ENCODE measurements around the gene SORCS1.

DNA sequence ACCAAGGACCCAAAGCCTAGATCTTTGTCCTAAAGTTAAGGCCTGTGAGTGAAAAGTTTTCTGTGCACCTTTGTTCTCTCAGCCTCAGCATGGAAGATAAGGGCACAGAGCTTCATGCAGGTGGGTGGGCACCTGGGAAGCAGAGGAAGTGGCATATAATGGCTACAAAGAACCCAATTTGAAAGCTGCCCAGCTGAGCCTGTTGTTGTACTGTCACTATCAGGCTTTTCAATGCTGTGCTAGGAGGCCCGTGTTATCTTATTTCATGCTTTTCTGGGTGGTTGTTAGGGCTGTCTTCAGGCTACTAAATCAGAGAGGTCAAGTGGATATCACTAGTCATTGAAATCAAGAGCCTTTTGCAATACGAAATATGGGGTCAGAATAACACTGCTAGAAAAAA is 443.8 kb downstream of the SORCS1 start:
- TF ChIP-seq, protein P1, sequence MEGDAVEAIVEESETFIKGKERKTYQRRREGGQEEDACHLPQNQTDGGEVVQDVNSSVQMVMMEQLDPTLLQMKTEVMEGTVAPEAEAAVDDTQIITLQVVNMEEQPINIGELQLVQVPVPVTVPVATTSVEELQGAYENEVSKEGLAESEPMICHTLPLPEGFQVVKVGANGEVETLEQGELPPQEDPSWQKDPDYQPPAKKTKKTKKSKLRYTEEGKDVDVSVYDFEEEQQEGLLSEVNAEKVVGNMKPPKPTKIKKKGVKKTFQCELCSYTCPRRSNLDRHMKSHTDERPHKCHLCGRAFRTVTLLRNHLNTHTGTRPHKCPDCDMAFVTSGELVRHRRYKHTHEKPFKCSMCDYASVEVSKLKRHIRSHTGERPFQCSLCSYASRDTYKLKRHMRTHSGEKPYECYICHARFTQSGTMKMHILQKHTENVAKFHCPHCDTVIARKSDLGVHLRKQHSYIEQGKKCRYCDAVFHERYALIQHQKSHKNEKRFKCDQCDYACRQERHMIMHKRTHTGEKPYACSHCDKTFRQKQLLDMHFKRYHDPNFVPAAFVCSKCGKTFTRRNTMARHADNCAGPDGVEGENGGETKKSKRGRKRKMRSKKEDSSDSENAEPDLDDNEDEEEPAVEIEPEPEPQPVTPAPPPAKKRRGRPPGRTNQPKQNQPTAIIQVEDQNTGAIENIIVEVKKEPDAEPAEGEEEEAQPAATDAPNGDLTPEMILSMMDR (IDR thresholded peaks at IDR 0.05): no peak
- TF ChIP-seq POLR2A (IDR thresholded peaks at IDR 0.05): no peak

All from right lobe of liver (tissue), 4 donors.